HepG2 (cell line): ENCODE data around the gene CD300C. TPM values are rescaled to one million over a fixed set of nuclear protein-coding genes. Genes with fewer than 3 reads are reported as not detected.

Source experiments
- ADNP ChIP-seq: sonication (generic); formaldehyde crosslinking; IDR thresholded peaks from 2 replicates; pipeline ENCODE4 v1.4.0; 2020; ENCODE audit warnings: missing genetic modification reagents
- DPF2 ChIP-seq: sonication (generic); formaldehyde crosslinking; IDR thresholded peaks from 2 replicates; pipeline ENCODE4 v1.4.0; 2020; ENCODE audit warnings: mild to moderate bottlenecking, low read depth, missing genetic modification reagents, borderline replicate concordance
- EHMT2 ChIP-seq: fragments of 200-600 bp; sonication (generic); IDR thresholded peaks from 2 replicates; pipeline ENCODE4 v1.7.0; 2017; ENCODE audit warnings: antibody characterized with exemption, low read depth, low read length, borderline replicate concordance
- HNF1B ChIP-seq: sonication (generic); formaldehyde crosslinking; IDR thresholded peaks from 2 replicates; pipeline ENCODE4 v1.5.1; 2020; ENCODE audit warnings: mild to moderate bottlenecking, moderate library complexity, missing genetic modification reagents
- MEIS2 ChIP-seq: sonication (generic); formaldehyde crosslinking; IDR thresholded peaks from 2 replicates; pipeline ENCODE4 v1.9.0; 2021; ENCODE audit warnings: mild to moderate bottlenecking, missing genetic modification reagents
- MNT ChIP-seq: fragments of 450-650 bp; IDR thresholded peaks from 2 replicates; pipeline ENCODE4 v1.6.1; 2016
- PLRG1 ChIP-seq: fragments of 450-650 bp; conservative IDR thresholded peaks from 2 replicates; pipeline ENCODE4 v1.6.1; 2016
- SMAD9 ChIP-seq: sonication (generic); formaldehyde crosslinking; IDR thresholded peaks from 2 replicates; pipeline ENCODE4 v1.5.1; 2020; ENCODE audit warnings: mild to moderate bottlenecking, missing genetic modification reagents
- SP1 ChIP-seq, 2 experiments: fragments of 450-650 bp in 1 of 2; sonication (generic) in 1 of 2; formaldehyde crosslinking in 1 of 2; IDR thresholded peaks; 2 replicates each; pipeline versions ENCODE4 v1.4.0 to v1.6.1; 2016 to 2020; ENCODE audit warnings: missing genetic modification reagents in 1 of 2
- SUZ12 ChIP-seq: fragments of 150-350 bp; IDR thresholded peaks from 2 replicates; pipeline ENCODE4 v1.6.1; 2014; ENCODE audit warnings: low read depth, low read length
- TCF12 ChIP-seq, 2 experiments: fragments of 450-650 bp in 1 of 2; sonication (generic) in 1 of 2; formaldehyde crosslinking in 1 of 2; IDR thresholded peaks; 2 replicates each; pipeline versions ENCODE4 v1.6.1 to v1.8.0; 2017 to 2022; ENCODE audit warnings: antibody characterized with exemption in 1 of 2, mild to moderate bottlenecking in 1 of 2, missing genetic modification reagents in 1 of 2, moderate library complexity in 1 of 2
- WIZ ChIP-seq: sonication (generic); formaldehyde crosslinking; IDR thresholded peaks from 2 replicates; pipeline ENCODE4 v1.5.1; 2020; ENCODE audit warnings: mild to moderate bottlenecking, missing genetic modification reagents
- ZBTB33 ChIP-seq: sonication (generic); formaldehyde crosslinking; IDR thresholded peaks from 2 replicates; pipeline ENCODE4 v1.4.0; 2020; ENCODE audit warnings: missing genetic modification reagents
- ZBTB39 ChIP-seq: sonication (generic); formaldehyde crosslinking; IDR thresholded peaks from 2 replicates; pipeline ENCODE4 v1.5.0; 2020; ENCODE audit warnings: missing genetic modification reagents
- ZFAT ChIP-seq: sonication (generic); formaldehyde crosslinking; conservative IDR thresholded peaks from 2 replicates; pipeline ENCODE4 v1.8.1; 2023; ENCODE audit warnings: missing genetic modification reagents, inconsistent platforms
- ZNF367 ChIP-seq: sonication (generic); formaldehyde crosslinking; IDR thresholded peaks from 2 replicates; pipeline ENCODE4 v1.4.0; 2020; ENCODE audit warnings: missing genetic modification reagents, borderline replicate concordance
- ZNF468 ChIP-seq: sonication (generic); formaldehyde crosslinking; IDR thresholded peaks from 2 replicates; pipeline ENCODE4 v1.8.0; 2022; ENCODE audit warnings: mild to moderate bottlenecking, moderate library complexity, missing genetic modification reagents
- ZNF607 ChIP-seq: sonication (generic); formaldehyde crosslinking; IDR thresholded peaks from 2 replicates; pipeline ENCODE4 v1.5.1; 2020; ENCODE audit warnings: missing genetic modification reagents, mild to moderate bottlenecking, borderline replicate concordance
- ZNF770 ChIP-seq: sonication (generic); formaldehyde crosslinking; IDR thresholded peaks from 2 replicates; pipeline ENCODE4 v1.5.0; 2020; ENCODE audit warnings: mild to moderate bottlenecking, missing genetic modification reagents
- polyA plus RNA-seq, 8 experiments: library from polyadenylated mRNA; depleted of rRNA in 3 of 8; stranded (reverse) in 7 of 8; unstranded in 1 of 8; fragments of >200 nt; fragmentation: Illumina TruSeq in 4 of 8; extraction: Trizol in 4 of 8; gene quantifications; 2 replicates each; pipeline versions ENCODE4 v1.2.1 to v1.2.3, GENCODE V29; 2011 to 2016; ENCODE audit warnings: low read depth in 4 of 8, missing spikeins in 1 of 8, mixed read lengths in 1 of 8; ENCODE audit not compliant: insufficient read depth in 1 of 8
- total RNA-seq, 5 experiments: library from RNA; depleted of rRNA; stranded (reverse); fragments of >200 nt; fragmentation: Illumina TruSeq; extraction: Trizol; gene quantifications; 2 replicates each; pipeline ENCODE4 v1.2.3, GENCODE V29; 2016; ENCODE audit warnings: low read depth in 1 of 5
- TF ChIP-seq, protein P1 (sequence below): sonication (generic); formaldehyde crosslinking; IDR thresholded peaks from 2 replicates; pipeline ENCODE4 v1.4.0; 2020; ENCODE audit warnings: missing genetic modification reagents

CD300C gene
- total and polyA plus RNA-seq, 2 of the 13 experiments (the other 11 are each of a cell fraction or from before 2014, with no cell fraction given) = not detected

DNA sequence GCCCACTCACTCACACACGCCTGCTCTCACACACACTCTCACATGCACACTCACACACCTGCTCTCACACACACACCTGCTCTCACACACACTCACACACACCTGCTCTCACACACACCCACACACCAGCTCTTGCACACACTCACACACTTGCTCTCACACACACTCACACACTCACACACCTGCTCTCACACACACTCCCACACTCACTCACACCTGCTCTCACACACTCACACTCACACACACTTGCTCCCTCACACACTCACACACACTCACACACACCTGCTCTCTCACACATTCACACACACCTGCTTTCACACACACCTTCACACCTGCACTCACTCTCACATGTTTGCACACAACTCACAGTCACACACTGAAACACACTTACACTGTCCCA, 17.4 kb upstream of the CD300C start (continued):
- TF ChIP-seq ZBTB33 (no peak), MNT (peak; percentile 49), SP1 (IDR thresholded peaks at IDR 0.05) (peak; percentile 82; the same call in 1 of the 2 replicates), SP1 (CRISPR knock-in tag; IDR thresholded peaks at IDR 0.05) (no peak), SUZ12 (no peak), ZNF468 (CRISPR knock-in tag) (no peak), ADNP (CRISPR knock-in tag) (no peak), ZBTB39 (CRISPR knock-in tag) (no peak), ZNF607 (CRISPR knock-in tag) (no peak), HNF1B (CRISPR knock-in tag) (no peak), ZNF770 (no peak), TCF12 (IDR thresholded peaks at IDR 0.05) (no peak), TCF12 (CRISPR knock-in tag; IDR thresholded peaks at IDR 0.05) (no peak), WIZ (CRISPR knock-in tag) (no peak), SMAD9 (CRISPR knock-in tag) (no peak), ZNF367 (CRISPR knock-in tag) (no peak), PLRG1 (peak; percentile 6; the same call in 1 of the 2 replicates), ZFAT (CRISPR knock-in tag) (no peak), EHMT2 (no peak), DPF2 (CRISPR knock-in tag) (no peak), MEIS2 (CRISPR knock-in tag) (no peak)
- TF ChIP-seq, protein P1, sequence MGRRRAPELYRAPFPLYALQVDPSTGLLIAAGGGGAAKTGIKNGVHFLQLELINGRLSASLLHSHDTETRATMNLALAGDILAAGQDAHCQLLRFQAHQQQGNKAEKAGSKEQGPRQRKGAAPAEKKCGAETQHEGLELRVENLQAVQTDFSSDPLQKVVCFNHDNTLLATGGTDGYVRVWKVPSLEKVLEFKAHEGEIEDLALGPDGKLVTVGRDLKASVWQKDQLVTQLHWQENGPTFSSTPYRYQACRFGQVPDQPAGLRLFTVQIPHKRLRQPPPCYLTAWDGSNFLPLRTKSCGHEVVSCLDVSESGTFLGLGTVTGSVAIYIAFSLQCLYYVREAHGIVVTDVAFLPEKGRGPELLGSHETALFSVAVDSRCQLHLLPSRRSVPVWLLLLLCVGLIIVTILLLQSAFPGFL (CRISPR knock-in tag) = no peak
